ENCODE data around the gene CHMP2A.

CHMP2A gene

DNA sequence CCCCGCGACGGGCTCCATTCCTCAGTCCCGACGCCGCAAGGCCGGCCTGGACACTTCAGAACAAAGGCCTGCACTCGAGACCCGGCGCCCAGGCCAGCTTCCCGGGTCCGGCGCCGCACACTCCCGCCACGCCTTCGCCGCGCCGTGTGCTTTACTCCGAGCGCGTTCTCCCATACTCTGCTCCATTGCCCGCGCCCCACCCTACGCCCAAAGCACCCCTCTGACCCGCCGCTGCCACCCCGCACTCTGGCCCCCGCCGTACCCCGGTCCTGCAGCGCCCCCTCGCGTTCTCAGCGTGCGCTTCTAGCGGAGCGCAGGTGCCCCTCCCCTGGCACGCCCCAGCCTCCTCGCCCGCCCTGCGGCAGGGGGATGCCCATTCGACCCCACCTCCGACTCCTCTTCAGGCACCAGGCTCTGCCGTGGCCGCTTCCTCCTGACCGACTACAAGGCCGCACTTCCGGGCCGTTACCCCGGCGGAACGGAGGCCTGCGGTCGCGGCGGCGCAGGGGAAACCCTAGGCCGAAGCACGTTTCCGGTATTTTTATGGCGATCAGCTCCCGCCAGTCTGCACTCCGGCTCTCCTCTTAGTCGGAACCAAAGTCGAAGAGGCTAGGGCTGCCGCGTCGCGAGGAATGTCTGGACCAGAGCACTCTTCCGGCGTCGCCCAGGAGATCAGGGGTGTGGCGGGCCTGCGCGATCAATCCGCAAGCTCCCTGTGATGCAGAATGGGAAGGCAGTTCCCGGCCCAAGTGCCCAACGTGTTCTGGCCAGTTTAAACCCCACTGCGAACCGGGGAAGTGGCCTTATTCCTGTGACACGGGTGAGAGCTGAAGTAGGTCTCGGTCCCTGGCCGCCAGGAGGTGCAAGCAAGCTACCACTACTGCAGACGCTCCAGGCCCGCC, 35.3 kb downstream of the CHMP2A start, which contains the start of gene ZBTB45:
Gene ZBTB45 (minus strand): TSS at position 456 of the 902 bp plus-strand sequence. CDS start 2,137 bp downstream, outside the sequence.
- Histone ChIP-seq H3K27me3 (ENCODE audit: insufficient read depth, low read depth) (no peaks in the 10 kb centered on the region), H3K4me3 (IDR thresholded peaks at IDR 0.05; ENCODE audit: insufficient read depth, low read depth, low read length) (no peak within 1 kb of the TSS), H3K4me2 (peak within 1 kb of the TSS; percentile 62), H3K27ac (peak within 1 kb of the TSS; percentile 83), H2AFZ (ENCODE audit: low read depth) (peak within 1 kb of the TSS; percentile 82), H3K4me1 (ENCODE audit: low read depth, poor library complexity, severe bottlenecking) (peaks cover 23% of the 10 kb centered on the region), H3K36me3 (ENCODE audit: insufficient read depth) (no peaks in the 10 kb centered on the region), H3K9ac (peak within 1 kb of the TSS; percentile 90), H3K79me2 (ENCODE audit: insufficient read depth, low read depth) (peaks cover 22% of the 10 kb centered on the region), H4K20me1 (ENCODE audit: insufficient read depth) (no peaks in the 10 kb centered on the region)
- TF ChIP-seq, protein P1, sequence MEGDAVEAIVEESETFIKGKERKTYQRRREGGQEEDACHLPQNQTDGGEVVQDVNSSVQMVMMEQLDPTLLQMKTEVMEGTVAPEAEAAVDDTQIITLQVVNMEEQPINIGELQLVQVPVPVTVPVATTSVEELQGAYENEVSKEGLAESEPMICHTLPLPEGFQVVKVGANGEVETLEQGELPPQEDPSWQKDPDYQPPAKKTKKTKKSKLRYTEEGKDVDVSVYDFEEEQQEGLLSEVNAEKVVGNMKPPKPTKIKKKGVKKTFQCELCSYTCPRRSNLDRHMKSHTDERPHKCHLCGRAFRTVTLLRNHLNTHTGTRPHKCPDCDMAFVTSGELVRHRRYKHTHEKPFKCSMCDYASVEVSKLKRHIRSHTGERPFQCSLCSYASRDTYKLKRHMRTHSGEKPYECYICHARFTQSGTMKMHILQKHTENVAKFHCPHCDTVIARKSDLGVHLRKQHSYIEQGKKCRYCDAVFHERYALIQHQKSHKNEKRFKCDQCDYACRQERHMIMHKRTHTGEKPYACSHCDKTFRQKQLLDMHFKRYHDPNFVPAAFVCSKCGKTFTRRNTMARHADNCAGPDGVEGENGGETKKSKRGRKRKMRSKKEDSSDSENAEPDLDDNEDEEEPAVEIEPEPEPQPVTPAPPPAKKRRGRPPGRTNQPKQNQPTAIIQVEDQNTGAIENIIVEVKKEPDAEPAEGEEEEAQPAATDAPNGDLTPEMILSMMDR (conservative IDR thresholded peaks at IDR 0.05; ENCODE audit: low read depth, low read length) = peak; percentile 80

DNA sequence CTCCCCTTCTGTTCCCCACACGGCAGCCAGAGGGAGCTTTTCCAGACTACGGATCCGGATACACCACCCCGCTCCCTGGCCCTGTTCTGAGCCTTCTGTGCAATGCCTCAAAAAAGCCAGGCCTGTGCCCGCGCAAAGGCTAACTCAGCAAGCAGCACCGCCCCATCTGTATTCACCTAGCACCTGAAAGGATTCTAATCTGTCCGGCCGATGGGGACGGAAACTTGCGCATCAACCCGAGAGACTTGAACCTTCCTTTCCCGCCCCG, 35.9 kb downstream of the CHMP2A start:
- Histone ChIP-seq H3K27ac (peak overlapping the region; percentile 83), H3K36me3 (ENCODE audit: insufficient read depth) (no peaks in the 10 kb centered on the region), H3K27me3 (ENCODE audit: insufficient read depth, low read depth) (no peaks in the 10 kb centered on the region), H3K79me2 (ENCODE audit: insufficient read depth, low read depth) (peaks cover 25% of the 10 kb centered on the region), H3K9ac (peak overlapping the region; percentile 90), H4K20me1 (ENCODE audit: insufficient read depth) (no peaks in the 10 kb centered on the region), H3K4me2 (peak overlapping the region; percentile 51), H3K4me1 (ENCODE audit: low read depth, poor library complexity, severe bottlenecking) (peaks cover 23% of the 10 kb centered on the region), H2AFZ (ENCODE audit: low read depth) (peak overlapping the region; percentile 82), H3K4me3 (IDR thresholded peaks at IDR 0.05; ENCODE audit: insufficient read depth, low read depth, low read length) (no peak overlapping the region)
- TF ChIP-seq, protein P1 (conservative IDR thresholded peaks at IDR 0.05; ENCODE audit: low read depth, low read length) = no peak

DNA sequence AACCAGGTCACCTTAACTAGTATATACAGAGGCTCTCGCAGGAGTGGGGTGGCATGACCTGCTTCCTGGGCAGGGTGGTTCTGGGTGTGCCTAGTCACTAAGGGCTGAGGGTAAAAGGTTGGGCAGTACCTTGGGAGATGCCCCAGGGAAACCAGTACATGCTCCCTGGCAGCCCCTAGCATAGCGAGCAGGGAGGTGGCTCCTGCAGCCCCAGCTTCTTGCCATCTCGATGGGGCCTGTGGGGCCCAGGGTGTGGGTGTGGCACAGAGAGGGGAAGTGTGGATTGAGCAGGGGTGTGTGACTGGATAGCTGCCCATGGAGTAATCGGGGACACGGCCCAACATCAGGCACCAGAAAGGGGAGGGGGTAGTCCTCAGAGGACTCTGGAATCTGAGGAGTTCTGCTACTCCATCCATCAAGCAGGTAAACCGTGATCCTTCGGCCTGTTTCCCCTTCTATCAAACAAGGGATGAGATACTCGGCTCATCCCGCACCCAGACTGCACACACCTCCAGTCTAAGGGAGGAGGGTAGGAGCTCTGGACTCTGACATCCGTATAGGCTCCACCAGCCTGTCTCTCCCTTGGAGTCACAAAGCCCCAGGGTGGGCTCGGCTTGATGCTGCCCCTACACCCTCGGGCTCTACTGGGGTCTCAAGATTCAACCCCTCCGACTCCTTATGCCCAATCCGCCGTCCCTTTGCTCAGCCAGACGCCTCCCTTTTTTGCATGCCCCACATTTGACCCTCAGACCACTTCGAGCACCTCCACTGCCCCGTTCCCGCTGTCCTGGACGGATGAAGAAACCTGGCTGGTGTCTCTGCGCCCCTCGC, 36.4 kb downstream of the CHMP2A start:
- peak overlapping the region; percentile 82 for H2AFZ ChIP-seq (ENCODE audit: low read depth)
- peak overlapping the region; percentile 83 for H3K27ac ChIP-seq
- H3K9ac ChIP-seq = peak overlapping the region; percentile 90
- TF ChIP-seq, protein P1 (conservative IDR thresholded peaks at IDR 0.05; ENCODE audit: low read depth, low read length) = no peak
- H3K4me3 ChIP-seq (IDR thresholded peaks at IDR 0.05; ENCODE audit: insufficient read depth, low read depth, low read length) = no peak overlapping the region
- H3K36me3 ChIP-seq (ENCODE audit: insufficient read depth) = no peaks in the 10 kb centered on the region
- no peaks in the 10 kb centered on the region for H4K20me1 ChIP-seq (ENCODE audit: insufficient read depth)
- peaks cover 27% of the 10 kb centered on the region for H3K4me1 ChIP-seq (ENCODE audit: low read depth, poor library complexity, severe bottlenecking)
- H3K4me2 ChIP-seq = peak overlapping the region; percentile 51
- peaks cover 25% of the 10 kb centered on the region for H3K79me2 ChIP-seq (ENCODE audit: insufficient read depth, low read depth)
- no peaks in the 10 kb centered on the region for H3K27me3 ChIP-seq (ENCODE audit: insufficient read depth, low read depth)

DNA sequence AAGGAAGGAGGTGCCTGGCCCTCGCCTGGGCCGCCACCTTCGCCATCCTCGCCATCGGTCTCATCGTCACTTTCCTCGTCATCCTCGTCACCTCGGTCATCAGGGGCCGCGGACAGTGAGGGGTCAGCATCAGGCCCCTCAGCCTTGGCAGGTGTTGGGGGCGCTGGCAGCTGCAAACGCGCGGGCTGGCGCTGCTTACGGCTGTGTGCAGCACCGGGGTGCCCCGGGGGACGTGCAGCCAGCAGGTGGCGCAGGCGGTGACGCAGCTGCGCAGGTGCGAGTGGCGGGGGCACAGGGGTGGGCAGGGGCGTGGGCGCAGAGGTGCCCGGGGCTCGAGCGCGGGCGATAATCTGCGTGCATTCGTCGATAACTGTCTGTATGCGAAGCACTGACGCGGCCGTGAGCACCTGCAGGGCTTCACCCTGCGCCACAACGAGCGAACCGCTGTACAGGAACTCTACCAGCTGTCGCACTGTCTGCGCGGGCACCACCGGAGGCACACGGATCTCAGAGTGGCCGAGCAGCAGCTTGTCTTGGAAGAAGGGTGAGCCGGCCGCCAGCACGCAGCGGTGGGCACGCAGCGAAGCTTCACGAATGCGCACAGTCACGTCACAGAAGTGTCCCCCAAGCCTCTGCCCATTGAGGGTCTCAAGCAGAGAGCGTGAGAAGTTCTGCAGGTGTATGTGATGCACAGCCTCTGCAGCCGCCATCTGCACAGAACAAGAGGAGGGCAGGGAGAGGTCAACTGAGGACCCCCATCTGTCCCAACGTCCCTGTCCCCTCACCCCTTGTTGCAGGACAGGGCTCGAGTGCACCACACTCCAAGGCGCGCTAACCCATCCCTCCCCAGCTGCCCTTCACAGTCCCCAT, 37.7 kb downstream of the CHMP2A start:
- H3K9ac ChIP-seq = no peak overlapping the region
- TF ChIP-seq, protein P1 (conservative IDR thresholded peaks at IDR 0.05; ENCODE audit: low read depth, low read length) = 0 out of 2 replicates have a peak, but pooled peaks have one; percentile 14
- no peaks in the 10 kb centered on the region for H3K36me3 ChIP-seq (ENCODE audit: insufficient read depth)
- H3K4me3 ChIP-seq (IDR thresholded peaks at IDR 0.05; ENCODE audit: insufficient read depth, low read depth, low read length) = no peak overlapping the region
- H3K79me2 ChIP-seq (ENCODE audit: insufficient read depth, low read depth) = peaks cover 25% of the 10 kb centered on the region
- no peaks in the 10 kb centered on the region for H3K27me3 ChIP-seq (ENCODE audit: insufficient read depth, low read depth)
- H2AFZ ChIP-seq (ENCODE audit: low read depth) = no peak overlapping the region
- no peak overlapping the region for H3K27ac ChIP-seq
- peaks cover 30% of the 10 kb centered on the region for H3K4me1 ChIP-seq (ENCODE audit: low read depth, poor library complexity, severe bottlenecking)
- H3K4me2 ChIP-seq = no peak overlapping the region
- H4K20me1 ChIP-seq (ENCODE audit: insufficient read depth) = no peaks in the 10 kb centered on the region

Data from KMS-11 (cell line).